ENCODE measurements around the gene HLA-G. TPM values are rescaled to one million over a fixed set of nuclear protein-coding genes. Genes with fewer than 3 reads are reported as not detected.

Gene HLA-G
- total and polyA plus RNA-seq, 2 donors (not counting 3 experiments of a cell fraction or from before 2014, with no cell fraction given), result 0.24 TPM; not detected in 1

- Histone ChIP-seq H3K4me1 (ENCODE audit: control insufficient read depth, extremely low read depth, insufficient read depth, low read length) (no peaks in the 10 kb centered on the region), H4K20me1 (replicated peaks; ENCODE audit: control insufficient read depth, extremely low read depth, insufficient read depth, low read length) (no peaks in the 10 kb centered on the region), H3K27ac (ENCODE audit: insufficient read depth, low read depth, low read length) (no peak overlapping the region), H3K27me3 (ENCODE audit: control insufficient read depth in 2 of 2, insufficient read depth in 2 of 2, low read length in 2 of 2) (peaks cover 27 to 62% of the 10 kb centered on the region in 2 experiments), H3K9ac (replicated peaks; ENCODE audit: extremely low read depth, insufficient read depth, low read length) (no peak overlapping the region), H3K79me2 (ENCODE audit: control insufficient read depth, insufficient read depth, low read length) (no peaks in the 10 kb centered on the region), H3K9me1 (replicated peaks; ENCODE audit: control insufficient read depth, extremely low read depth, insufficient read depth, low read length) (no peaks in the 10 kb centered on the region), H3K4me3 (replicated peaks in 1 of 3; ENCODE audit: insufficient read depth in 1 of 3, low read depth in 1 of 3, low read length in 3 of 3) (no peak overlapping the region), H3K4me2 (ENCODE audit: insufficient read depth, low read length) (no peak overlapping the region), H2AFZ (ENCODE audit: low read depth, low read length) (no peak overlapping the region), H3K36me3 (ENCODE audit: control insufficient read depth in 2 of 2, extremely low read depth in 1 of 2, insufficient read depth in 2 of 2, low read length in 2 of 2) (no peaks in the 10 kb centered on the region), H3K9me3 (replicated peaks; ENCODE audit: control insufficient read depth, insufficient read depth, low read length) (no peaks in the 10 kb centered on the region)
- dilution Hi-C loops (cut with MboI; ENCODE audit: extremely low pct_ligation_motif_present, low sequenced_read_pairs), result loop anchor here (10.0 kb wide), 1 partner anchor 164 kb away; no protein-coding TSS in a partner anchor
- intact Hi-C loops (cut with micrococcal nuclease), result loop anchor here (5.0 kb wide), 1 partner anchor 39 kb away; no protein-coding TSS in a partner anchor
- FAIRE-seq (no peak), DNase-seq (ENCODE audit: low read depth, low spot score) (no peak)
- ChIA-PET CTCF (interaction anchor here (1.0 to 1.9 kb wide), 5 partner anchors 14 to 137 kb away, joined by 3 to 21 read pairs (median 4); no protein-coding TSS in a partner anchor), POLR2A (no interaction called here)
- BruUV-seq (replicated peaks), result no TSS peak
- TF ChIP-seq MYC (IDR thresholded peaks at IDR 0.05; ENCODE audit: low read depth, low read length) (no peak), GATA2 (IDR thresholded peaks at IDR 0.05; ENCODE audit: insufficient read depth, insufficient read length, low read depth, low read length) (no peak), EZH2 (IDR thresholded peaks at IDR 0.05; ENCODE audit: borderline replicate concordance, low read depth, low read length, severe bottlenecking) (no peak), FOS (IDR thresholded peaks at IDR 0.05; ENCODE audit: borderline replicate concordance, insufficient read depth, low read length) (no peak), POLR2AphosphoS5 (IDR thresholded peaks at IDR 0.05; ENCODE audit: insufficient read depth, low read depth, low read length) (no peak), JUN (IDR thresholded peaks at IDR 0.05; ENCODE audit: borderline replicate concordance, insufficient read depth, insufficient read length, low read depth) (no peak), POLR2A (IDR thresholded peaks at IDR 0.05; ENCODE audit: low read depth, low read length) (no peak)
- TF ChIP-seq, protein P1, sequence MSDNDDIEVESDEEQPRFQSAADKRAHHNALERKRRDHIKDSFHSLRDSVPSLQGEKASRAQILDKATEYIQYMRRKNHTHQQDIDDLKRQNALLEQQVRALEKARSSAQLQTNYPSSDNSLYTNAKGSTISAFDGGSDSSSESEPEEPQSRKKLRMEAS (IDR thresholded peaks at IDR 0.05; ENCODE audit: insufficient read depth, insufficient read length), result no peak
- TF ChIP-seq, protein P2, sequence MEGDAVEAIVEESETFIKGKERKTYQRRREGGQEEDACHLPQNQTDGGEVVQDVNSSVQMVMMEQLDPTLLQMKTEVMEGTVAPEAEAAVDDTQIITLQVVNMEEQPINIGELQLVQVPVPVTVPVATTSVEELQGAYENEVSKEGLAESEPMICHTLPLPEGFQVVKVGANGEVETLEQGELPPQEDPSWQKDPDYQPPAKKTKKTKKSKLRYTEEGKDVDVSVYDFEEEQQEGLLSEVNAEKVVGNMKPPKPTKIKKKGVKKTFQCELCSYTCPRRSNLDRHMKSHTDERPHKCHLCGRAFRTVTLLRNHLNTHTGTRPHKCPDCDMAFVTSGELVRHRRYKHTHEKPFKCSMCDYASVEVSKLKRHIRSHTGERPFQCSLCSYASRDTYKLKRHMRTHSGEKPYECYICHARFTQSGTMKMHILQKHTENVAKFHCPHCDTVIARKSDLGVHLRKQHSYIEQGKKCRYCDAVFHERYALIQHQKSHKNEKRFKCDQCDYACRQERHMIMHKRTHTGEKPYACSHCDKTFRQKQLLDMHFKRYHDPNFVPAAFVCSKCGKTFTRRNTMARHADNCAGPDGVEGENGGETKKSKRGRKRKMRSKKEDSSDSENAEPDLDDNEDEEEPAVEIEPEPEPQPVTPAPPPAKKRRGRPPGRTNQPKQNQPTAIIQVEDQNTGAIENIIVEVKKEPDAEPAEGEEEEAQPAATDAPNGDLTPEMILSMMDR (IDR thresholded peaks at IDR 0.05; ENCODE audit: extremely low read depth in 1 of 2, insufficient read depth in 1 of 2, low read depth in 1 of 2, low read length in 2 of 2), result no peak
Measured at GRCh38 chr6:29791162-29791561, 36.5 kb upstream of the HLA-G start.

Measured in endothelial cell of umbilical vein (primary cell).